Cardiac fibroblast (primary cell): Measurements from ENCODE around the gene SLC10A6.

Experiments
- DNase-seq, 2 donors: peaks; one replicate each; pipeline versions ENCODE4 v3.0.0 to v3.0.0-alpha.2; 2010; ENCODE audit warnings: low read depth in 2 of 2
- H3K4me3 ChIP-seq, 2 donors: replicated peaks in 1 of 2; 1 replicate in 1 of 2; 2 replicates in 1 of 2; pipeline ENCODE4 v1.5.1; 2011; ENCODE audit warnings: low read depth in 2 of 2, low read length in 2 of 2, mild to moderate bottlenecking in 2 of 2, moderate library complexity in 1 of 2
- CTCF ChIP-seq: IDR thresholded peaks from one replicate; pipeline ENCODE4 v1.5.1; 2011; ENCODE audit warnings: low read depth, mild to moderate bottlenecking, low read length, inconsistent platforms

The SLC10A6 gene

GRCh38 chr4:86848136-86848535 is 1.0 kb downstream of the SLC10A6 start:
- DNase-seq, result peak in 1 of 2 donors; percentile 15
- no peak overlapping the region for H3K4me3 ChIP-seq
- TF ChIP-seq CTCF, result no peak

- no peak for TF ChIP-seq CTCF
- no peak overlapping the region for H3K4me3 ChIP-seq
- DNase-seq, result no peak
These were observed 1.6 kb downstream of the SLC10A6 start for GRCh38 chr4:86847571-86847970.

- DNase-seq, result peak in 1 of 2 donors; percentile 8
- no peak for TF ChIP-seq CTCF
These were observed 2.3 kb downstream of the SLC10A6 start for GRCh38 chr4:86846921-86847320.

GRCh38 chr4:86845593-86845992 is 3.6 kb downstream of the SLC10A6 start:
- H3K4me3 ChIP-seq, result no peak overlapping the region
- TF ChIP-seq CTCF, result no peak
- no peak for DNase-seq

More at GRCh38 chr4:86846921-86847320, 2.3 kb downstream of the SLC10A6 start:
- H3K4me3 ChIP-seq, result no peak overlapping the region

GRCh38 chr4:86841309-86841708 is 7.9 kb downstream of the SLC10A6 start:
- H3K4me3 ChIP-seq, result no peak overlapping the region
- DNase-seq, result no peak
- TF ChIP-seq CTCF, result no peak

GRCh38 chr4:86840858-86841257 is 8.3 kb downstream of the SLC10A6 start:
- no peak for DNase-seq
- H3K4me3 ChIP-seq, result no peak overlapping the region
- TF ChIP-seq CTCF, result no peak
